ENCODE measurements around the gene NAA10. TPM values are rescaled to one million over a fixed set of nuclear protein-coding genes. Genes with fewer than 3 reads are reported as not detected.

NAA10 gene
- polyA plus RNA-seq, 2 of the 4 experiments (the other 2 are of a cell fraction) = 63.5 to 230 TPM

- no peak overlapping the region for H3K4me3 ChIP-seq
- no peak for TF ChIP-seq CTCF (IDR thresholded peaks at IDR 0.05)
- no peak for TF ChIP-seq KDM1A (IDR thresholded peaks at IDR 0.05; ENCODE audit: low read depth)
- no peak for TF ChIP-seq TFCP2L1 (CRISPR knock-in tag; IDR thresholded peaks at IDR 0.05)
- no peak for TF ChIP-seq POLR2AphosphoS2 (conservative IDR thresholded peaks at IDR 0.05; ENCODE audit: low read length)
- no peak for TF ChIP-seq ELK1 (IDR thresholded peaks at IDR 0.05; ENCODE audit: low read depth, low read length)
- no peak for TF ChIP-seq HEYL (CRISPR knock-in tag; IDR thresholded peaks at IDR 0.05)
- TF ChIP-seq MAX (IDR thresholded peaks at IDR 0.05) = no peak
- TF ChIP-seq E2F6 (IDR thresholded peaks at IDR 0.05; ENCODE audit: borderline replicate concordance, low read depth) = no peak
- TF ChIP-seq HDAC2 (IDR thresholded peaks at IDR 0.05) = no peak
- TF ChIP-seq SREBF2 (IDR thresholded peaks at IDR 0.05) = no peak
- TF ChIP-seq FOXS1 (CRISPR knock-in tag; IDR thresholded peaks at IDR 0.05) = no peak
- no peak for TF ChIP-seq FOSL2 (IDR thresholded peaks at IDR 0.05)
- no peak for TF ChIP-seq FOSL2 (CRISPR knock-in tag; IDR thresholded peaks at IDR 0.05)
- TF ChIP-seq MAFK (IDR thresholded peaks at IDR 0.05; ENCODE audit: partially characterized antibody) = no peak
- TF ChIP-seq NR3C1 (IDR thresholded peaks at IDR 0.05) = no peak
- TF ChIP-seq ATOH8 (CRISPR knock-in tag; IDR thresholded peaks at IDR 0.05; ENCODE audit: low read depth) = no peak
- no peak for TF ChIP-seq ZNF302 (CRISPR knock-in tag; IDR thresholded peaks at IDR 0.05)
- no peak for TF ChIP-seq CBX2 (IDR thresholded peaks at IDR 0.05; ENCODE audit: borderline replicate concordance, low read depth)
- TF ChIP-seq GATA3 (IDR thresholded peaks at IDR 0.05; ENCODE audit: borderline replicate concordance) = no peak
- no peak for TF ChIP-seq HES2 (IDR thresholded peaks at IDR 0.05)
- 0 out of 3 replicates have a peak, but pooled peaks cover 4% of the 10 kb centered on the region for H3K4me1 ChIP-seq
- DNase-seq (ENCODE audit: low read depth in 1 of 2, low spot score in 1 of 2) (no peak), FAIRE-seq (no peak), ATAC-seq (no peak)
- WGBS (ENCODE audit: missing lambda C conversion rate) = 91% methylated on average over 6 of the region's 12 CpGs
- no peak overlapping the region for H3K27ac ChIP-seq
- POLR2A ChIA-PET = interaction anchor here (0.5 kb wide), 1 partner anchor 996 kb away, joined by 4 read pairs; no protein-coding TSS in a partner anchor
- H3K4me2 ChIP-seq = no peak overlapping the region
- no peaks in the 10 kb centered on the region for H3K9me3 ChIP-seq
- CTCF ChIA-PET = no interaction called here
Observed at GRCh38 chrX:153955228-153955732, 20.4 kb upstream of the NAA10 start.

GRCh38 chrX:153954558-153955227, 19.9 kb upstream of the NAA10 start:
- no peak for DNase-seq (ENCODE audit: low read depth in 1 of 2, low spot score in 1 of 2)
- H3K4me2 ChIP-seq = no peak overlapping the region
- TF ChIP-seq KDM1A (IDR thresholded peaks at IDR 0.05; ENCODE audit: low read depth) (no peak), HOXA7 (CRISPR knock-in tag; IDR thresholded peaks at IDR 0.05) (no peak), NPAS2 (CRISPR knock-in tag; IDR thresholded peaks at IDR 0.05; ENCODE audit: borderline replicate concordance) (no peak), HMGXB4 (CRISPR knock-in tag; IDR thresholded peaks at IDR 0.05; ENCODE audit: borderline replicate concordance) (no peak), GATA3 (IDR thresholded peaks at IDR 0.05; ENCODE audit: borderline replicate concordance) (no peak), PBX3 (IDR thresholded peaks at IDR 0.05) (no peak), SREBF2 (IDR thresholded peaks at IDR 0.05) (no peak), MAFK (IDR thresholded peaks at IDR 0.05; ENCODE audit: partially characterized antibody) (no peak), CHD2 (IDR thresholded peaks at IDR 0.05; ENCODE audit: low read length, partially characterized antibody) (no peak), JUN (IDR thresholded peaks at IDR 0.05) (no peak), POLR2AphosphoS2 (conservative IDR thresholded peaks at IDR 0.05; ENCODE audit: low read length) (no peak), PHF8 (IDR thresholded peaks at IDR 0.05; ENCODE audit: borderline replicate concordance, low read depth) (no peak), HDAC2 (IDR thresholded peaks at IDR 0.05) (no peak)
- H3K4me3 ChIP-seq = no peak overlapping the region
- FAIRE-seq = no peak
- WGBS (ENCODE audit: missing lambda C conversion rate) = 100% methylated on average over 1 of the region's 44 CpGs
- 0 out of 3 replicates have a peak, but pooled peaks cover 4% of the 10 kb centered on the region for H3K4me1 ChIP-seq
- H3K9me3 ChIP-seq = no peaks in the 10 kb centered on the region
- CTCF ChIA-PET = no interaction called here
- ATAC-seq = peak in 1 of 2 experiments; percentile 3; a peak in 3 of 6 replicates
- H3K27ac ChIP-seq = no peak overlapping the region
- POLR2A ChIA-PET = interaction anchor here (0.5 kb wide), 1 partner anchor 996 kb away, joined by 4 read pairs; no protein-coding TSS in a partner anchor

Measured in A549 (cell line).